DOHH2 (cell line): Measurements from ENCODE around the gene ITLN1.
"Not testable (repeated sequence)": the region's sequence is repeated elsewhere in the genome, so short reads cannot be mapped to it uniquely, and the experiment has no call there.

Experiments
- H3F3A ChIP-seq: fragments of 200-600 bp; sonication (generic), shearing (Covaris generic); 2 replicates; pipeline ENCODE4 v1.6.0; 2016; ENCODE audit warnings: antibody characterized with exemption, mild to moderate bottlenecking; ENCODE audit not compliant: control insufficient read depth, insufficient read depth
- H3K27ac ChIP-seq: fragments of 200-600 bp; sonication (generic); 2 replicates; pipeline ENCODE4 v1.5.1; 2014; ENCODE audit warnings: low read depth, mild to moderate bottlenecking, low read length, moderate library complexity
- H3K27me3 ChIP-seq: fragments of 200-600 bp; sonication (generic); 2 replicates; pipeline ENCODE4 v1.6.1; 2014; ENCODE audit warnings: mild to moderate bottlenecking, low read length, mixed read lengths; ENCODE audit not compliant: control insufficient read depth
- H3K36me3 ChIP-seq: fragments of 200-600 bp; sonication (generic); 2 replicates; pipeline ENCODE4 v1.6.1; 2014; ENCODE audit warnings: mild to moderate bottlenecking, low read length, moderate library complexity, mixed read lengths; ENCODE audit not compliant: control insufficient read depth
- H3K4me1 ChIP-seq: fragments of 200-600 bp; sonication (generic); 2 replicates; pipeline ENCODE4 v1.6.1; 2014; ENCODE audit warnings: mild to moderate bottlenecking, low read length, mixed read lengths; ENCODE audit not compliant: control insufficient read depth
- H3K4me2 ChIP-seq: fragments of 200-600 bp; sonication (generic); 2 replicates; pipeline ENCODE4 v1.6.0; 2014; ENCODE audit warnings: mild to moderate bottlenecking, low read length, moderate library complexity
- H3K4me3 ChIP-seq: fragments of 200-600 bp; sonication (generic); 2 replicates; pipeline ENCODE4 v1.5.1; 2014; ENCODE audit warnings: mild to moderate bottlenecking, low read length, mixed read lengths
- H3K79me2 ChIP-seq: fragments of 200-600 bp; sonication (generic); 2 replicates; pipeline ENCODE4 v1.6.1; 2014; ENCODE audit warnings: mild to moderate bottlenecking, low read length, mixed read lengths; ENCODE audit not compliant: control insufficient read depth
- H3K9me2 ChIP-seq: fragments of 200-600 bp; sonication (generic); replicated peaks from 2 replicates; pipeline ENCODE4 v1.6.1; 2014; ENCODE audit warnings: mild to moderate bottlenecking, low read length, mixed read lengths; ENCODE audit not compliant: control insufficient read depth
- H3K9me3 ChIP-seq: fragments of 200-600 bp; sonication (generic); 2 replicates; pipeline ENCODE4 v1.6.1; 2014; ENCODE audit warnings: antibody characterized with exemption, low read length, mixed read lengths; ENCODE audit not compliant: control insufficient read depth, insufficient read depth
- H4K20me1 ChIP-seq: fragments of 200-600 bp; sonication (generic); 2 replicates; pipeline ENCODE4 v1.6.0; 2014; ENCODE audit warnings: low read depth, mild to moderate bottlenecking, antibody characterized with exemption, low read length, moderate library complexity; ENCODE audit not compliant: control insufficient read depth, insufficient read depth
- CTCF ChIP-seq: fragments of 200-600 bp; sonication (generic); IDR thresholded peaks from one replicate; pipeline ENCODE4 v1.5.1; 2014; ENCODE audit warnings: antibody characterized with exemption, mild to moderate bottlenecking, low read depth, low read length; ENCODE audit not compliant: poor library complexity, severe bottlenecking
- EZH2phosphoT487 ChIP-seq: fragments of 200-600 bp; sonication (generic); IDR thresholded peaks from 2 replicates; pipeline ENCODE4 v1.6.1; 2017; ENCODE audit warnings: borderline replicate concordance, mild to moderate bottlenecking, antibody characterized with exemption, low read length, moderate library complexity, mixed read lengths

Gene ITLN1

DNA sequence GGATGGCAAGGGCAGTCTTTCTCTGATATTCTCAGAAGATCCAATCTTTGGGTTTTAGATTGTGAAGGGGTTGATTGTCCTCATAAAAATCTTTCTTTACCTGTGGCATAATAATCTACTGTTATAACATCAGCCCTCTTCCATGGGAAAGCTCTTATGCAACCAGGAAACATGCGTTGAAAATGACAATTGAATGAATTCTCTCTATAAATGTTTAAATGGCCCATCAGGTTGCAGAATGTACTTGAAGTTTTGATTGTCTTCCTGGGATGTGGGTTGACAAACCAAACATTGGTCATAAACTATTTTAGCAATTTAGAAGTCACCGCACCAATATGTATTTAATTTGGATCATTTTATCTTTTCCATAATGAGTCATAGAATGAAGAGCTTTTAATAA lies 31.7 kb upstream of the ITLN1 start:
- Histone ChIP-seq H3K27me3 (peaks cover 14% of the 10 kb centered on the region), H3F3A (no peaks in the 10 kb centered on the region), H3K9me2 (no peaks in the 10 kb centered on the region), H3K4me3 (no peak overlapping the region), H3K4me1 (no peaks in the 10 kb centered on the region), H3K27ac (no peak overlapping the region), H3K36me3 (no peaks in the 10 kb centered on the region), H3K4me2 (no peak overlapping the region), H3K79me2 (no peaks in the 10 kb centered on the region), H3K9me3 (no peaks in the 10 kb centered on the region), H4K20me1 (no peaks in the 10 kb centered on the region)
- TF ChIP-seq CTCF (no peak), EZH2phosphoT487 (no peak)

DNA sequence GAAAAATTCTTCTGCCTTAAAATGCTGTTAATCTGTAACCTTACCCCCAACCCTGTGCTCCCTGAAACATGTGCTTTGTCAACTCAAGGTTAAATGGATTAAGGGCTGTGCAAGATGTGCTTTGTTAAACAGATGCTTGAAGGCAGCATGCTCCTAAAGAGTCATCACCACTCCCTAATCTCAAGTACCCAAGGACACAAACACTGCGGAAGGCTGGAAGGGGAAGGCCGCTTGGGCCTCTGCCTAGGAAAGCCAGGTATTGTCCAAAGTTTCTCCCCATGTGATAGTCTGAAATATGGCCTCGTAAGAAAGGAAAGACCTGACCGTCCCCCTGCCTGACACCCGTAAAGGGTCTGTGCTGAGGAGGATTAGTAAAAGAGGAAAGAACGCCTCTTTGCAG lies 28.2 kb upstream of the ITLN1 start:
- not testable (repeated sequence) for H3K4me3 ChIP-seq, H3K36me3 ChIP-seq, H3K4me2 ChIP-seq, H3K79me2 ChIP-seq, H4K20me1 ChIP-seq, H3K27ac ChIP-seq, H3K9me2 ChIP-seq, H3K27me3 ChIP-seq, H3K9me3 ChIP-seq, H3K4me1 ChIP-seq, H3F3A ChIP-seq

DNA sequence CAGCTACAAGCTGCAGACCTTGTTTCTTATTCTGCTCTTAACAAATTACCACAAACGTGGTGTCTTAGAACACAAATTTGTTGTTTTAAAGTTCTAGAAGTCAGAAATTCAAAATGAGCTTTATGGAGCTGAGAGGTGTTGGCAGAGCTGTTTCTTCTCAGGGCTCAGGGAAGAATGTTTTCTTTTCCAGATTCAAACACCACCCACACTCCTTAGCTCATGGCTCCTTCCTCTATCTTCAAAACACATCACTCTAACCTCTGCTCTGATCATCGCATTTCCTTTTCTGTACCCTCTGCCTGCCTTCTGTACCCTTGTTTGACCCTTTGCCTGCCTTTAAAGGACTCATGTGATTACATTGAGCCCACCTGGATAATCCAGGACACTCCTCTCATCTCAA lies 26.9 kb upstream of the ITLN1 start:
- no peak overlapping the region for H3K4me2 ChIP-seq
- H3K4me3 ChIP-seq = no peak overlapping the region
- H3F3A ChIP-seq = no peaks in the 10 kb centered on the region
- H3K79me2 ChIP-seq = no peaks in the 10 kb centered on the region
- no peaks in the 10 kb centered on the region for H3K4me1 ChIP-seq
- no peaks in the 10 kb centered on the region for H3K9me3 ChIP-seq
- peaks cover 3% of the 10 kb centered on the region; the same call in 1 of the 2 replicates for H3K27me3 ChIP-seq
- no peaks in the 10 kb centered on the region for H3K9me2 ChIP-seq
- H3K36me3 ChIP-seq = no peaks in the 10 kb centered on the region
- no peak for TF ChIP-seq EZH2phosphoT487
- no peak for TF ChIP-seq CTCF
- H4K20me1 ChIP-seq = no peaks in the 10 kb centered on the region
- no peak overlapping the region for H3K27ac ChIP-seq

DNA sequence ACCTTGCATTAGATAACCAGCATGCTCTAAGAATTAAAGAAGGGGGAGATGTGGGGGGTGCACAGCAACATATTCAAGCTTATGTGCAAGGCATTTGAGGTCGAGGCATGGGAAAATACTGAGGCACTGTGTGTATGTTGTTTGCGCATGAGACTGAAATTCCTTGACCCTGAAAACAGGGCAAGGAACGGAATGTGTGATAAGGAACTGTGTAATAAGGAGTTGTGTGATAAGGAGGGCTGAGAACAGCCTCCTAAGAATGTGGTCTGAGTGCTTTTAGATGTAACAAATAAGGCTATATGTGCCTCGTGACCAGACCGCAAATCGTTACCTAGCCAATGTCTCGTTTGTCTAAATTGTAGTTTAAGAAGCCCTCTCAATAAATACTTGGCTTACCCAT lies 26.5 kb upstream of the ITLN1 start:
- TF ChIP-seq CTCF = no peak
- TF ChIP-seq EZH2phosphoT487 = no peak
- no peaks in the 10 kb centered on the region for H3K36me3 ChIP-seq
- no peaks in the 10 kb centered on the region for H3K79me2 ChIP-seq
- 0 out of 2 replicates have a peak, but pooled peaks cover 2% of the 10 kb centered on the region for H3K27me3 ChIP-seq
- no peaks in the 10 kb centered on the region for H3K9me3 ChIP-seq
- no peak overlapping the region for H3K27ac ChIP-seq
- no peak overlapping the region for H3K4me3 ChIP-seq
- H3K4me2 ChIP-seq = no peak overlapping the region
- no peaks in the 10 kb centered on the region for H4K20me1 ChIP-seq
- H3F3A ChIP-seq = no peaks in the 10 kb centered on the region
- H3K9me2 ChIP-seq = no peaks in the 10 kb centered on the region
- no peaks in the 10 kb centered on the region for H3K4me1 ChIP-seq
